Prostate gland (tissue), 2 donors: ENCODE measurements around the gene PCDH9. TPM values are rescaled to one million over a fixed set of nuclear protein-coding genes. Genes with fewer than 3 reads are reported as not detected.

Experiments
- DNase-seq: peaks from one replicate; pipeline ENCODE4 v3.0.0-alpha.2; 2019; ENCODE audit warnings: low spot score
- H3K27ac ChIP-seq, 2 donors: fragments of 200-600 bp; sonication (generic); 2 replicates each; pipeline ENCODE4 v1.5.1; 2017 to 2019
- H3K27me3 ChIP-seq: fragments of 200-600 bp; sonication (generic); replicated peaks from 2 replicates; pipeline ENCODE4 v1.5.1; 2019; ENCODE audit not compliant: insufficient read depth
- H3K36me3 ChIP-seq, 2 donors: fragments of 200-600 bp; sonication (generic); 1 replicate in 1 of 2; 2 replicates in 1 of 2; pipeline versions ENCODE4 v1.5.1 to v1.8.1; 2017 to 2019
- H3K4me1 ChIP-seq: fragments of 200-600 bp; sonication (generic); replicated peaks from 2 replicates; pipeline ENCODE4 v1.5.1; 2019
- H3K4me3 ChIP-seq, 2 donors: fragments of 200-600 bp; sonication (generic); 2 replicates each; pipeline ENCODE4 v1.5.1; 2017 to 2019
- H3K9me3 ChIP-seq: fragments of 200-600 bp; sonication (generic); 2 replicates; pipeline ENCODE4 v1.5.1; 2017
- CTCF ChIP-seq, 4 experiments: fragments of 200-600 bp in 2 of 4; fragments of 450-650 bp in 2 of 4; sonication (generic) in 2 of 4; IDR thresholded peaks; 1 replicate in 3 of 4; 2 replicates in 1 of 4; pipeline ENCODE4 v1.5.1; 2016 to 2019; ENCODE audit warnings: antibody characterized with exemption in 4 of 4, mild to moderate bottlenecking in 2 of 4, moderate library complexity in 2 of 4
- POLR2A ChIP-seq: fragments of 450-650 bp; IDR thresholded peaks from one replicate; pipeline ENCODE4 v1.6.1; 2016; ENCODE audit warnings: antibody characterized with exemption, mild to moderate bottlenecking
- POLR2AphosphoS5 ChIP-seq: sonication (generic); formaldehyde crosslinking; IDR thresholded peaks from one replicate; pipeline ENCODE4 v1.6.1; 2017; ENCODE audit warnings: antibody characterized with exemption
- WGBS: methylation state at CpG from one replicate; pipeline ENCODE4 v1.1.5; 2018; 5-methylcytosine and 5-hydroxymethylcytosine counted together
- intact Hi-C: fragments of 100-400 bp; cut with DNase I; formaldehyde crosslinking; loops from one replicate; pipeline ENCODE4 v1.14.2; 2022
- total RNA-seq, 2 donors: library from RNA; depleted of rRNA; stranded (reverse); fragments of >200 nt; gene quantifications; one replicate each; pipeline ENCODE4 v1.1.0, GENCODE V29; 2016

PCDH9 gene
- total RNA-seq, 2 donors from 2014 or later = 1.8 to 5.5 TPM

- 96% methylated on average over 5 of the region's 5 CpGs for WGBS
- TF ChIP-seq CTCF (IDR thresholded peaks at IDR 0.05) (no peak), POLR2AphosphoS5 (no peak), POLR2A (no peak)
These were observed 662.1 kb downstream of the PCDH9 start for GRCh38 chr13:66567899-66568612.

DNA sequence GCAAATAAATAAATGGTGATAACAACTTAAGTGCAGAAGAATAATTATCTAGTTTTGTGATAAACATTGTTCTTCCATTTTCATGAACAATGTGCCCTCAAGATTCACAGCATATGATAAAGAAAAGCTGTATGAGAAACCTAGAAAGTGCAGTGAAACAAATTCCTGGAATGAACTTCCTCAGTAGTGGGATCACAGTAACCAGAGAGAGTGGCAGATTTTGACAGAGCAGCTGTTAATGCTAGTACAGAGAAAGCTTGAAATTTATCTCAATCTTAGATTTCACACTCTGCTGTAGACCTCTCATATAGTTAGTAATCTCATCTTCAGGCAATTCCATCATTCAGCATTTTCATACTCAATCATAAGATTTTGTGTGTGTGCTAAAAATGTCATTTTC is 664.9 kb downstream of the PCDH9 start:
- no peaks in the 10 kb centered on the region for H3K4me1 ChIP-seq
- no peaks in the 10 kb centered on the region for H3K27me3 ChIP-seq
- no peak for TF ChIP-seq POLR2A
- TF ChIP-seq POLR2AphosphoS5 = no peak
- no peak for TF ChIP-seq CTCF (IDR thresholded peaks at IDR 0.05)
- intact Hi-C loops = no loop called here
- H3K4me3 ChIP-seq = no peak overlapping the region
- H3K36me3 ChIP-seq = no peaks in the 10 kb centered on the region
- no peaks in the 10 kb centered on the region for H3K9me3 ChIP-seq
- H3K27ac ChIP-seq = no peak overlapping the region
- no peak for DNase-seq

More at GRCh38 chr13:66567899-66568612, 662.1 kb downstream of the PCDH9 start:
- H3K4me3 ChIP-seq = no peak overlapping the region
- no peak overlapping the region for H3K27ac ChIP-seq
- no peaks in the 10 kb centered on the region for H3K36me3 ChIP-seq
- no peaks in the 10 kb centered on the region for H3K27me3 ChIP-seq
- H3K9me3 ChIP-seq = no peaks in the 10 kb centered on the region
- H3K4me1 ChIP-seq = no peaks in the 10 kb centered on the region
- intact Hi-C loops = no loop called here
- DNase-seq = no peak

DNA sequence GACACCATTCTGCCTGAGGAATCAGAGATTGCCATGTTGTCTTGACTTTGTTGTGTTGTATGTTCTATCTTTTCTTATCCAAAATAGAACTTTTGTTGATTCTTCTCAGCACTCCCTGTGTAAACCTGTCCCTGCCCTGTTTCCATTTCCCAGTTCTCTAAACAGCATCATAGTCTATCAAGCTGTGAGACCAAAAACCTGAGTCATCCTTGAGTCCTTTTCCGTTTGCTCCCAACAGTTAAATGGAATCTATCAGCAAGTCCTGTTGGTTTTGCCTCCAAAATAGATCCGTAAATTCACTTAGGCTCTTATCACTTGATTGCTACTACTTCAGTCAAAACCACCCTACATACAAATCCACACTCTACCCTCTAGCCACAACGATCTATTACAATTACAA is 667.1 kb downstream of the PCDH9 start:
- TF ChIP-seq POLR2A = no peak
- no peak for TF ChIP-seq CTCF (IDR thresholded peaks at IDR 0.05)
- no peak for TF ChIP-seq POLR2AphosphoS5
- H3K36me3 ChIP-seq = no peaks in the 10 kb centered on the region
- H3K9me3 ChIP-seq = no peaks in the 10 kb centered on the region
- H3K4me3 ChIP-seq = no peak overlapping the region
- intact Hi-C loops = no loop called here
- H3K4me1 ChIP-seq = no peaks in the 10 kb centered on the region
- no peak overlapping the region for H3K27ac ChIP-seq
- no peak for DNase-seq
- H3K27me3 ChIP-seq = no peaks in the 10 kb centered on the region
- WGBS = 88% methylated on average over 3 of the region's 3 CpGs

DNA sequence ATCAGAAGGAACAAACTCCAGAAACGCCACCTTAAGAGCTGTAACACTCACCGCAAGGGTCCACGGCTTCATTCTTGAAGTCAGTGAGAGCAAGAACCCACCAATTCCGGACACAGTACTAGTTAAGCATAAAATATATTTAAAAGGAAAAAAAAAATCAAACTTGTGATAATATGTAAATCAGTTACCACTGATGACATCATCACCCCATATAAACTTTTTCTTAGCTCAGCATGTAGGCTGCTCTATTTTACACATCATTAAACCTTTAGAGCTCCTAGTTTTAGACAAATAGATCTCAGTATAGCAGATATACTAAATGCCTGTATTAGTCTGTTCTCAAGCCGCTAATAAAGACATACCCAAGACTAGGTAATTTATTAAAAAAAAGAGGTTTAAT is 668.1 kb downstream of the PCDH9 start:
- no peak for DNase-seq
- H3K27ac ChIP-seq = no peak overlapping the region
- no peaks in the 10 kb centered on the region for H3K36me3 ChIP-seq
- 77% methylated on average over 5 of the region's 5 CpGs for WGBS
- TF ChIP-seq POLR2AphosphoS5 (no peak), CTCF (IDR thresholded peaks at IDR 0.05) (no peak), POLR2A (no peak)
- H3K4me3 ChIP-seq = no peak overlapping the region
- H3K27me3 ChIP-seq = no peaks in the 10 kb centered on the region
- H3K9me3 ChIP-seq = no peaks in the 10 kb centered on the region
- intact Hi-C loops = no loop called here
- H3K4me1 ChIP-seq = no peaks in the 10 kb centered on the region

GRCh38 chr13:66560991-66561390 is 669.1 kb downstream of the PCDH9 start:
- Histone ChIP-seq H3K36me3 (no peaks in the 10 kb centered on the region), H3K9me3 (no peaks in the 10 kb centered on the region), H3K27me3 (no peaks in the 10 kb centered on the region), H3K4me1 (no peaks in the 10 kb centered on the region), H3K4me3 (no peak overlapping the region), H3K27ac (no peak overlapping the region)
- no peak for DNase-seq
- intact Hi-C loops = no loop called here
- 97% methylated on average over 15 of the region's 26 CpGs for WGBS
- TF ChIP-seq POLR2AphosphoS5 (no peak), CTCF (IDR thresholded peaks at IDR 0.05) (no peak), POLR2A (no peak)
